ENCODE data around the gene ATRNL1. TPM values are rescaled to one million over a fixed set of nuclear protein-coding genes. Genes with fewer than 3 reads are reported as not detected.

Gene ATRNL1
- total RNA-seq, 1 donor from 2014 or later: 7.8 TPM

GRCh38 chr10:115951242-115951641 is 858.1 kb downstream of the ATRNL1 start:
- Histone ChIP-seq H3K36me3 (ENCODE audit: control insufficient read depth in 3 of 3, insufficient read depth in 3 of 3, low read length in 3 of 3) (no peaks in the 10 kb centered on the region), H3K4me1 (ENCODE audit: control insufficient read depth in 3 of 3, insufficient read depth in 3 of 3, low read length in 3 of 3) (no peaks in the 10 kb centered on the region), H3K27me3 (ENCODE audit: control insufficient read depth in 3 of 3, insufficient read depth in 3 of 3, low read length in 3 of 3) (no peaks in the 10 kb centered on the region), H3K9me3 (ENCODE audit: control insufficient read depth in 3 of 3, low read length in 3 of 3) (no peaks in the 10 kb centered on the region), H3K9ac (ENCODE audit: low read depth in 1 of 3, low read length in 3 of 3) (no peak overlapping the region), H3K4me3 (ENCODE audit: low read length in 3 of 3) (no peak overlapping the region), H3K27ac (ENCODE audit: low read depth, low read length) (no peak overlapping the region)

GRCh38 chr10:115953281-115953680 is 860.1 kb downstream of the ATRNL1 start:
- Histone ChIP-seq H3K27ac (ENCODE audit: low read depth, low read length) (no peak overlapping the region), H3K27me3 (ENCODE audit: control insufficient read depth in 3 of 3, insufficient read depth in 3 of 3, low read length in 3 of 3) (no peaks in the 10 kb centered on the region), H3K36me3 (ENCODE audit: control insufficient read depth in 3 of 3, insufficient read depth in 3 of 3, low read length in 3 of 3) (no peaks in the 10 kb centered on the region), H3K9me3 (ENCODE audit: control insufficient read depth in 3 of 3, low read length in 3 of 3) (no peaks in the 10 kb centered on the region), H3K4me3 (ENCODE audit: low read length in 3 of 3) (no peak overlapping the region), H3K9ac (ENCODE audit: low read depth in 1 of 3, low read length in 3 of 3) (no peak overlapping the region), H3K4me1 (ENCODE audit: control insufficient read depth in 3 of 3, insufficient read depth in 3 of 3, low read length in 3 of 3) (no peaks in the 10 kb centered on the region)

- H3K9me3 ChIP-seq (ENCODE audit: control insufficient read depth in 3 of 3, low read length in 3 of 3): no peaks in the 10 kb centered on the region
- no peak overlapping the region for H3K9ac ChIP-seq (ENCODE audit: low read depth in 1 of 3, low read length in 3 of 3)
- H3K4me3 ChIP-seq (ENCODE audit: low read length in 3 of 3): no peak overlapping the region
- H3K36me3 ChIP-seq (ENCODE audit: control insufficient read depth in 3 of 3, insufficient read depth in 3 of 3, low read length in 3 of 3): no peaks in the 10 kb centered on the region
- H3K4me1 ChIP-seq (ENCODE audit: control insufficient read depth in 3 of 3, insufficient read depth in 3 of 3, low read length in 3 of 3): no peaks in the 10 kb centered on the region
- H3K27me3 ChIP-seq (ENCODE audit: control insufficient read depth in 3 of 3, insufficient read depth in 3 of 3, low read length in 3 of 3): no peaks in the 10 kb centered on the region
- H3K27ac ChIP-seq (ENCODE audit: low read depth, low read length): no peak overlapping the region
Measured at GRCh38 chr10:115953968-115954367, 860.8 kb downstream of the ATRNL1 start.

- H3K4me1 ChIP-seq (ENCODE audit: control insufficient read depth in 3 of 3, insufficient read depth in 3 of 3, low read length in 3 of 3): no peaks in the 10 kb centered on the region
- H3K27me3 ChIP-seq (ENCODE audit: control insufficient read depth in 3 of 3, insufficient read depth in 3 of 3, low read length in 3 of 3): no peaks in the 10 kb centered on the region
- H3K36me3 ChIP-seq (ENCODE audit: control insufficient read depth in 3 of 3, insufficient read depth in 3 of 3, low read length in 3 of 3): no peaks in the 10 kb centered on the region
- no peak overlapping the region for H3K4me3 ChIP-seq (ENCODE audit: low read length in 3 of 3)
- no peaks in the 10 kb centered on the region for H3K9me3 ChIP-seq (ENCODE audit: control insufficient read depth in 3 of 3, low read length in 3 of 3)
- H3K9ac ChIP-seq (ENCODE audit: low read depth in 1 of 3, low read length in 3 of 3): no peak overlapping the region
- H3K27ac ChIP-seq (ENCODE audit: low read depth, low read length): no peak overlapping the region
Measured at GRCh38 chr10:115956225-115957011, 863.3 kb downstream of the ATRNL1 start.

GRCh38 chr10:115957012-115957399 is 863.8 kb downstream of the ATRNL1 start:
- no peaks in the 10 kb centered on the region for H3K27me3 ChIP-seq (ENCODE audit: control insufficient read depth in 3 of 3, insufficient read depth in 3 of 3, low read length in 3 of 3)

GRCh38 chr10:115957786-115958442 is 864.7 kb downstream of the ATRNL1 start:
- Histone ChIP-seq H3K4me1 (ENCODE audit: control insufficient read depth in 3 of 3, insufficient read depth in 3 of 3, low read length in 3 of 3) (no peaks in the 10 kb centered on the region), H3K27ac (ENCODE audit: low read depth, low read length) (no peak overlapping the region), H3K36me3 (ENCODE audit: control insufficient read depth in 3 of 3, insufficient read depth in 3 of 3, low read length in 3 of 3) (no peaks in the 10 kb centered on the region), H3K9ac (ENCODE audit: low read depth in 1 of 3, low read length in 3 of 3) (no peak overlapping the region), H3K4me3 (ENCODE audit: low read length in 3 of 3) (no peak overlapping the region), H3K9me3 (ENCODE audit: control insufficient read depth in 3 of 3, low read length in 3 of 3) (no peaks in the 10 kb centered on the region), H3K27me3 (ENCODE audit: control insufficient read depth in 3 of 3, insufficient read depth in 3 of 3, low read length in 3 of 3) (no peaks in the 10 kb centered on the region)

More at GRCh38 chr10:115957012-115957399, 863.8 kb downstream of the ATRNL1 start:
- H3K27ac ChIP-seq (ENCODE audit: low read depth, low read length): no peak overlapping the region
- no peaks in the 10 kb centered on the region for H3K36me3 ChIP-seq (ENCODE audit: control insufficient read depth in 3 of 3, insufficient read depth in 3 of 3, low read length in 3 of 3)
- H3K4me3 ChIP-seq (ENCODE audit: low read length in 3 of 3): no peak overlapping the region
- H3K4me1 ChIP-seq (ENCODE audit: control insufficient read depth in 3 of 3, insufficient read depth in 3 of 3, low read length in 3 of 3): no peaks in the 10 kb centered on the region
- no peaks in the 10 kb centered on the region for H3K9me3 ChIP-seq (ENCODE audit: control insufficient read depth in 3 of 3, low read length in 3 of 3)
- no peak overlapping the region for H3K9ac ChIP-seq (ENCODE audit: low read depth in 1 of 3, low read length in 3 of 3)

- Histone ChIP-seq H3K4me1 (ENCODE audit: control insufficient read depth in 3 of 3, insufficient read depth in 3 of 3, low read length in 3 of 3) (no peaks in the 10 kb centered on the region), H3K9ac (ENCODE audit: low read depth in 1 of 3, low read length in 3 of 3) (no peak overlapping the region), H3K9me3 (ENCODE audit: control insufficient read depth in 3 of 3, low read length in 3 of 3) (no peaks in the 10 kb centered on the region), H3K27ac (ENCODE audit: low read depth, low read length) (no peak overlapping the region), H3K27me3 (ENCODE audit: control insufficient read depth in 3 of 3, insufficient read depth in 3 of 3, low read length in 3 of 3) (peaks cover 0 to 2% (median 0%) of the 10 kb centered on the region in 3 donors), H3K4me3 (ENCODE audit: low read length in 3 of 3) (no peak overlapping the region), H3K36me3 (ENCODE audit: control insufficient read depth in 3 of 3, insufficient read depth in 3 of 3, low read length in 3 of 3) (no peaks in the 10 kb centered on the region)
Measured at GRCh38 chr10:115963848-115964247, 870.7 kb downstream of the ATRNL1 start.

GRCh38 chr10:115964827-115965226 is 871.7 kb downstream of the ATRNL1 start:
- H3K27ac ChIP-seq (ENCODE audit: low read depth, low read length): no peak overlapping the region
- no peak overlapping the region for H3K9ac ChIP-seq (ENCODE audit: low read depth in 1 of 3, low read length in 3 of 3)
- no peak overlapping the region for H3K4me3 ChIP-seq (ENCODE audit: low read length in 3 of 3)
- no peaks in the 10 kb centered on the region for H3K4me1 ChIP-seq (ENCODE audit: control insufficient read depth in 3 of 3, insufficient read depth in 3 of 3, low read length in 3 of 3)
- no peaks in the 10 kb centered on the region for H3K9me3 ChIP-seq (ENCODE audit: control insufficient read depth in 3 of 3, low read length in 3 of 3)
- peaks cover 0 to 2% (median 0%) of the 10 kb centered on the region in 3 donors for H3K27me3 ChIP-seq (ENCODE audit: control insufficient read depth in 3 of 3, insufficient read depth in 3 of 3, low read length in 3 of 3)
- H3K36me3 ChIP-seq (ENCODE audit: control insufficient read depth in 3 of 3, insufficient read depth in 3 of 3, low read length in 3 of 3): no peaks in the 10 kb centered on the region

GRCh38 chr10:115965376-115965775 is 872.2 kb downstream of the ATRNL1 start:
- Histone ChIP-seq H3K27ac (ENCODE audit: low read depth, low read length) (no peak overlapping the region), H3K9me3 (ENCODE audit: control insufficient read depth in 3 of 3, low read length in 3 of 3) (no peaks in the 10 kb centered on the region), H3K36me3 (ENCODE audit: control insufficient read depth in 3 of 3, insufficient read depth in 3 of 3, low read length in 3 of 3) (no peaks in the 10 kb centered on the region), H3K27me3 (ENCODE audit: control insufficient read depth in 3 of 3, insufficient read depth in 3 of 3, low read length in 3 of 3) (peaks cover 0 to 2% (median 0%) of the 10 kb centered on the region in 3 donors), H3K4me1 (ENCODE audit: control insufficient read depth in 3 of 3, insufficient read depth in 3 of 3, low read length in 3 of 3) (no peaks in the 10 kb centered on the region), H3K4me3 (ENCODE audit: low read length in 3 of 3) (no peak overlapping the region), H3K9ac (ENCODE audit: low read depth in 1 of 3, low read length in 3 of 3) (no peak overlapping the region)

- no peak overlapping the region for H3K27ac ChIP-seq (ENCODE audit: low read depth, low read length)
- H3K36me3 ChIP-seq (ENCODE audit: control insufficient read depth in 3 of 3, insufficient read depth in 3 of 3, low read length in 3 of 3): no peaks in the 10 kb centered on the region
- no peak overlapping the region for H3K4me3 ChIP-seq (ENCODE audit: low read length in 3 of 3)
Measured at GRCh38 chr10:115968236-115968635, 875.1 kb downstream of the ATRNL1 start.

More at GRCh38 chr10:115968236-115968635, 875.1 kb downstream of the ATRNL1 start:
- no peaks in the 10 kb centered on the region for H3K4me1 ChIP-seq (ENCODE audit: control insufficient read depth in 3 of 3, insufficient read depth in 3 of 3, low read length in 3 of 3)
- H3K27me3 ChIP-seq (ENCODE audit: control insufficient read depth in 3 of 3, insufficient read depth in 3 of 3, low read length in 3 of 3): peaks cover 0 to 4% (median 2%) of the 10 kb centered on the region in 3 donors
- H3K9me3 ChIP-seq (ENCODE audit: control insufficient read depth in 3 of 3, low read length in 3 of 3): no peaks in the 10 kb centered on the region
- no peak overlapping the region for H3K9ac ChIP-seq (ENCODE audit: low read depth in 1 of 3, low read length in 3 of 3)

Data from skeletal muscle tissue (tissue), 4 donors.